NCI-H2029 treated with DMSO at 0.1 percent for 48 hours (cell line): ENCODE measurements around the gene TNRC18.

ENCODE experiments used
- DNase-seq: peaks from one replicate; lab custom pipeline; 2025; lab: John Stamatoyannopoulos, UW

Gene TNRC18

DNA sequence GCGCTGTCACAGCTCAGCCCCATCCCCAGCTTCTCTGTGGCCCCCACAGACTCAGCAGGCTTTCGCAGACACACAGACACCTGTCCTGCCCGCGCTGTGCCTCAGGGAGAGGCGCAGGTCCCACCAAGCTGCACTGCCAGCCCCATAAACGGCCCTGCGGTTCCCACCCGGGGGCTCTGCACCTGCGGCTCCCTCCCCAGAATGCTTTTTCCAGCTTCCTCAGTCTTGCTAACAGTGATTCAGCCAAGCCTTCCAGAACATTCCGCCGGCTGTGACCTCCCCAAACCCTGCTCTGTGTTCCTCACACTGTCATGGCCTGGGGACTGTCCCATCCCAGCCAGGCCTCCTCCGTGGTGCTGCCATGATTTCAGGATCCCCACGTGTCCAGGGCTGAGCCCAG lies 27.8 kb upstream of the TNRC18 start:
- no peak for DNase-seq

DNA sequence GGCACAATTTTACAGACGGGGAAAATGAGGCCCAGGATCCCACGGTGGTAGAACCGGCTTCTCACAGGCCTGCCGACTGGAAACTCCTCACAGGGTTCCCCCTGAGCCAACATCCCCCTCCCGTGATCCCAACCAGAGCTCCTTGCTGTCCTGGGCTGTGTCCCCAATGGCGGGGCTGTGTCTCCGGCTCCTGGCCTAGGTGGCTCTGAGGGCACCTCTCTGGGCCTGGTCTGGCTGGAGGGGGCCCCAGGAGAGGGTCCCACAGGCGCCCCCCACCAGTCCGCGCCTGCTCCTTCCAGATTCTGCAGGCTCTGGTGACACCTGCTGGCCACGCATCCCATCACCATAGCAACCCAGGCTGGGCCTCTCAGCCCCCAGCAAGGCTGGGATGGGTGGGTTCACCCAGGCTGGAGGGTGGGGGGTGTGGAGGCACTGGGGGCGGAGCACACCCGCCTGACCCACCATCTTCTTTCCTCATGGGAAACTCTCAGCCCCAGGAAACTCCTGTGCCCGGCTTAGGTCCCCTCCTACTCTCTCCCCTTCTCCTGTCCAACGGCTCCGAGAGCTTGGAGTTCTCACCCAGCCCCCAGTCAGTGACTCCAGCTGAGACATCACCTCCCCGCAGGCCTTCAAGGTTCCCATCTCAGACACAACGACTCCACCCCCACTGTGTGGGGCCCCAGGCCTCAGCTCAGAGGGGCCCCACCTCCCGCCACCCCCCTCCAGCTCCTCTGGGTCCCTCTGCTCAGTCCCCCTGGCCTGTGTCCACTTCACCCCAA lies 27.1 kb upstream of the TNRC18 start:
- no peak for DNase-seq

DNA sequence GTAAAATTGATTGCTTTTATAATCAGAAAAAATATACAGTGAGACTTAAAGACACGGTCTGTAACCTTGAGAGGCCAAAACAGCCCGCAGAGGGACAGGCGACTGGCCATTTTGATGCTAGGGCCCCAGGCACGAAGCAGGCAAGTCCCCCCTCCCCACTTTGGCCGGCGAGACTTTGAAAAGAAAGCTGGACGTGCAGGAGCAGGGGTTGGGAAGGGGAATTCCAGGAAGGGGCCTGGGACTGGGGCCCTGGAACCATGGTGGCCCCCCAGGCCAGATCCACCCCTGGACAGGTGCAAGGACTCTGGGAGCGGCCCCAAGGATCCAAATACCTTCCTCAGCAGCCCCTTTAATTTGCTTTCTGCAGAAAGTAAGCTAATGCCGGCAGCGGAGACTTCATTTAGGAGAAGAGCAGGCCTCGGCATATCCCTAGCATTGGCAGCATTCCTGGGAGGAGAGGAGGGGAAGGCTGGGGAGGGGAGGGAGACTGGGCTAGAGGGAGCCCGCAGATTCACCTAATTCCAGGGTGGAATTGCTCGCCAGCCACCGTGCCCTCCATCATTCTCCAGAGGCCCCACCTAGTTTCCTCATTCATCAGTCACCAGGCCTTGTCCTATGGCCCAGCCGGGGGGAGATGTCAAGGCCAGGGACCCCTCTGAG lies 24.9 kb upstream of the TNRC18 start:
- no peak for DNase-seq

DNA sequence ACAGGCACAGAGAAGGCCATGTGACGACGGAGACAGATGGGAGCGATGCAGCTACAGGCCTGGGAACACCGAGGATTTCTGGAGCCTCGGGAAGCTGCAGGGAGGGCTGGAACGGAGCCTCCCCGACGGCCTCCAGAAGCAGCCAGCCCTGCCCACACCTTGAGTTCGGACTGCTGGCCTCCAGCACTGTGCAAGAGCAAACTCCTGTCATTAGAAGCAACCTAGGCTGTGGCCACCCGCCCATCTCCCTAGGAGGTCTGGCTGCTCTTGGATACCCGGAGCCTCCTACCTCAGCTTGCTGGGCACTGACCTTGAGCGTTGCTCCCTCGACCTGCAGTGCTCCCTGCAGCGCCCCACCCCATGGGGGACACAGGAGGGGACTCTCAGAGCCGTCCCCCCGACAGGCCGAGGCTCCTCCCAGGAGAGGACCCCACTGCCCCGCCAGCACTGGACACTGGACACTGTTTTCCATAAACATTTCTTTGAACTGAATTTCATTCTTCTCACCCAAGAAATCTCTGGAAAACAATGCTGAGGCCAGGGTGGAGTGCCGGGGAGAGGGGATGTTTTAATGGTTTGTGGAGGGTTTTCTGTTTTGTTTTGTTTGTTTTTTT lies 22.5 kb upstream of the TNRC18 start:
- no peak for DNase-seq

DNA sequence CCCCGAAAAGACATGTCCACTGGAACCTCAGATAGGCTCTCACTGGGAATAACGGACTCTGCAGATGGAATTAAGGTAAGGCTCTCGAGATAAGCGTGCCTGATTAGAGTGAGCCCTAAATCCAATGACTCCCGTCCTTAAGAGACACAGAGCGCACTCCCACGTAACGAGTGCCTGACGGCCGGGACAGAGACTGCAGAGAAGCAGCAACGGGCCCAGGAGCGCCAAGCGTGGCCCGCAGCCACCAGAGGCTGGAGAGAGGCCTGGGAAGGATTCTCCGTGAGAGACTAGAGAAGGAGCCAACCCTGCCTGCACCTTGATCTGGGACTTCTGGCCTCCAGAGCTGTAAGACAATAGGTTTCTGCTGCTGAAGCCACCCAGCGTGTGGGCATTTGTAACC lies 20.0 kb upstream of the TNRC18 start:
- no peak for DNase-seq

DNA sequence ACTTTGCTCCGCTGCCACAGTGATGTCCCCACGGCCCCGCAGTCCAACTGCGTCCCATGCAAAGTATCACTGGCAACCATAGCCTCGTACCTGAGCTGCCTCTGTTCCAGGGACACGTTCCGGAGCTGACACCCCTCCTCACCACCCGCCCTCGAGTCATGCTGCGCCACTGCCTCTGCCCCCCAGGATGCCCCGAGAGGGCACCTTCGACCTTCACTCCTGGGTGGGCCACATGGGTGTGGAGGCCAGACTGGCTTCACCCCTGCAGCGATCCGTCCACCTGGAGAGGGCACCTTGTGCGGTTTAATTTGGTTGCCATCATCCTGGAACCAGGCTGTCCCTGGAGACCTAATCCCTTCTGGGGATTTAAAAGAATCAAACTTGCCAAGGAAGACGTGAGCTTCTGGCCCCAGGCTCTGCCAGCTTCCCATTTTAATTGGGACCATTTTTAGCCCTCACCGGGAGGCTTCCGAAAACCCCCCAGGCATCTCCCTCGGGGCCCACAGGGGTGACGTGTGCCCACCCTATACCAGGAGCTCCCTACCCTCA lies 19.2 kb upstream of the TNRC18 start:
- DNase-seq = no peak

DNA sequence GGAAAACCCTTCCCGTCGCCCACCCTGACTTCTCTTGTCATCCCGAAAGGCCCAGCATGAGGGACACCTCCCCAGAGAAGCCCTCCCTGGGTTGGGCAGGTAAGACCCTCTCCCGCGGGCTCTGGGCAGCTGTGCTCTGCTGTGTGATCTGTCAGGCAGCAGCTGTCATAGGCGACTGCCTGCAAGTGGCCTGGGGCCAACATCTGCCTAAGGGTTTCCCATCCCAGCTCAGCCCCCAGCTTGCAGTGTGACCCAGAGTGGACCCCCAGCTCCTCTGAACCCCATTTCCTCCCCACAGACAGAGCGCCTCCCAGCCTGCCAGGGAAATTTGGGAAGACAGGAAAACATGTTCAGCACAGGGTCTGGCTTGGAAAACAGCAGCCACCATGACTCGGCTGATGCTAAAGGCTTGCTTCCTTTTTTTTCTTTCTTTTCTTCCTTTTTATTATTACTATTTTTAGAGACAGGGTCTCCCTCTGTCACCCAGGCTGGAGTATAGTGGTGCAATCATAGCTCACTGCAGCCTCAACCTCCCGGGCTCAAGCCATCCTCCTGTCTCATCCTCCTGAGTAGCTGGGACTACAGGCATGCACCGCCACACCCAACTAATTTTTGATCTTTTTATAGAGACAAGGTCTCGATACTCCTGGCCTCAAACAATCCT lies 18.3 kb upstream of the TNRC18 start:
- no peak for DNase-seq

DNA sequence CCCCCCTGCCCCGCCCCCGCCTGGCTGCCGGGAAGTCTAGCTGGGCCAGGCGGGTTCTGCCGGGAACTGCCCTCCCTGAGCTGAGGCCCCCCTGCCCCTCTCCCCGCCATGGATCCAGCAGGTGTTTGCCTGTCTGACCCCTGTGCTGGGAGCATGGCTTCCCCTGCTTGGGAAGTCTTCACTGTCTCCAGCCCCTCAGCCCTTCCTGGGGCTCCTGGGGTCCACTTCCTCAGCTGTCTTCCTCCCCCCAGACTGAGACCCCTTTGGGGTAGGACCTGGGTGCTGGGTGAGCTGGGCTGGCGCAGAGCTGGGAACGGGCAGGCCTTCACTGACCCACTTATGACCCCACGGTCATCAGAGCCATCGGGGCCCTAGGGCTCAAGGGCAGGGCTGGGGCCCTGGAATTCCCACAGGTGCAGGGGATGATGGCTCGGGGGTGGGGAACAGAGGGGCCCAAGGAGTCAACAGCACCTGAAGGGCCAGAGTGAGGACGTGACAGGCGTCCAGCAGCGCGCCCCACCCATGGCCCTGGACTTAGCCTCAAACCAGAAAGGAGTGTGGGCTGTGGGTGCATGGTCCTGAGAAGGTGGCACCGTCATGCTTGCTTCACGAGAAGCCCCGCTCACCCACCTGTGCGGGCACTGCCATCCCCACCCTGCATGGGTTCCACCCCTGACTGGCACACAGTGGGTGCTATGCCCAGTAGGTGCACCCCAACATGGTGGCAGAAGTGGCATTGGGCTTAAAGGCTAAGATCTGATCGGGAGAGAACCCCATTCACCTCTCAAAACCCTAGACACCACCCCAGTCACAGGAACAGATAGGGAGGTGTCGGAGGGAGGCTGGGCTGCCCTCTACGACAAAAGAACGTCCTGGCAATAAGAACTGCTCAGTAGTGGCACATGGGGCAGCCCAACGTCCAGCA lies 16.2 kb upstream of the TNRC18 start:
- no peak for DNase-seq

DNA sequence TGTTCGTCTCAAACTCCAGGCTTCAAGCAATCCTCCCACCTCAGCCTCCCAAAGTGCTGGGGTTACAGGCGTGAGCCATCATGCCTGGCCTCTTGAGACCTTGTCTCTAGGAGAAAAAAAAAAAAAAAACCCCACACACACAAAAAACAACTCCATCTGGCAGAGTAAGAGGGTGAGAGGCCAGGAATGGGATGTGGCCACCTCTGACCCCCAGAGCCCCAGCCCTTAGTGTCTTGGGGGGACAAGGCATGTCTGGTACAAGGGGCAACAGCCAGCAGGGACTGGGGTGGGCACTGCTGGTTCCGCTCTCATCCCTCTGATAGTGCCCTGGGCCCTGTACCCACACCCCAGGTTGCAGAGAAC lies 15.6 kb upstream of the TNRC18 start:
- no peak for DNase-seq

DNA sequence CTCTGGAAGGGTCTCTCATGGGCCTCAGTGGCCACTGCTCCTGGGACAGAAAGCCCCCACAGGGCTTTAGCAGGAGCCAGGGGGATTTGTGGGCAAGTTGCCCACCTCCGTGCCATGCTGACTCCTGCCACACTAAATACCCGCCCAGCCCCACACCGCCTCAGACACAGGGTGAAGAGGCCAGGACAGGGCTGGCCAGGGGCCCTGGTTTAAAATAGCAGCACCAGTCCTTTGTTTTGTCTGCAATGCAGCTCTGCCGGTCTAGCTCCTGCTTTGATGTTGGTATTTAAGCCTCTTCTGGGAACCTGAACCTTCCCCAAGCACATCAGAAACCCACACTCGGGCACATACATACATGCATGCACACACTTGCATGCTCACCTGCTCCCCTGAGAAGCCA lies 14.4 kb upstream of the TNRC18 start:
- no peak for DNase-seq

DNA sequence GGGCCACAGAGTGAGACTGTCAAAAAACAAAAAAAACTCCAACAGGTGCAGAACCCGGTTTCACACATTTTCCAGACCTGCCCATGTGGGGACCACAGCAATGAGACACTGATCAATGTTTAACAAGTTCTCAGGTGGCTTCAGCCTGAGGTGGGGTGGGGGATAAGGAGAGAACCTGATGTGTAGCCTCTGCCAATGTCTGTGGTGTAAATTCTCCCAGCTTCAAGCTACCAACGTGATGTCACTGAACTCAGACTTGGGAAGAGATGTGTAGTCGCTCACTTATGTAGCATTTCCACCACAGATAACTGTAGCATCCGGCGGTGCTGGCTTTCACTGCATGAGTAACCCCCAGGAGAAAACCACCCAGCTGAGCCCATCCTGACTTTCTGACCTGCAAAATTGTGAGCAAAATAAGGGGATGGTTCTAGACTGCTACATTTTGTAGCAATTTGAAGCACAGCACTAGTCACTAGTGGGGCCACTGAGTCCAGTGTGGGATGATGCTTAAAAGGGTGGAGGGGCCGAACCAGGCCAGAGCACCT lies 13.8 kb upstream of the TNRC18 start:
- no peak for DNase-seq

DNA sequence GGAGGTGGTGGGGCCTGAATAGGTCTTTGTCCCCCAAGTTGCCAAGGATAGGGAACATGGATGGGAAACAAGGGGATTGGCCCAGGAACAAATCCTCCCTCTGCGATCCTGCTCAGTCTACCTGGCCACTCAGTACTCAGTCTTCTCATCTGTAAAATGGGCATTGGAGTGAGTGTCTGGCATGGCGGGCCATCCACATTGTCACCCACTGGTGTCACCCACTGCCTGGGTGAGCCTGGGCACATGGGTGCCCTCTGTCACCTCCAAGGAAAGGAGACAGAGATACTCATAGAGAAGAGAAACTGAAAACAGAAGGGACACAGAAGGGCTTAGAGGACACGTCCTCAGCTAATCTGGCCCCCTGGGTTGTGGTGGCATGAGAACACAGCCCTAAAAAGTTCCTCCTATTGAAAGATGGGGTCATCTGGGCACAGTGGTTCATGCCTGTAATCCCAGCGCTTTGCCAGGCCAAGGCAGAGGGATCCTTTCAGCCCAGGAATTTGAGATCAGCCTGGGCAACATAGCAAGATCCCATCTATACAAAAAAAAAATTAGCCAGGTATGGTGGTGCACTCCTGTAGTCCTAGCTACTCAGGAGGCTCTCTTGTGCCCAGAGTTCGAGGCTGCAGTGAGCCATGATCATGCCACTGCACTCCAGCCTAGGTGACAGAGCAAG lies 12.5 kb upstream of the TNRC18 start:
- no peak for DNase-seq

DNA sequence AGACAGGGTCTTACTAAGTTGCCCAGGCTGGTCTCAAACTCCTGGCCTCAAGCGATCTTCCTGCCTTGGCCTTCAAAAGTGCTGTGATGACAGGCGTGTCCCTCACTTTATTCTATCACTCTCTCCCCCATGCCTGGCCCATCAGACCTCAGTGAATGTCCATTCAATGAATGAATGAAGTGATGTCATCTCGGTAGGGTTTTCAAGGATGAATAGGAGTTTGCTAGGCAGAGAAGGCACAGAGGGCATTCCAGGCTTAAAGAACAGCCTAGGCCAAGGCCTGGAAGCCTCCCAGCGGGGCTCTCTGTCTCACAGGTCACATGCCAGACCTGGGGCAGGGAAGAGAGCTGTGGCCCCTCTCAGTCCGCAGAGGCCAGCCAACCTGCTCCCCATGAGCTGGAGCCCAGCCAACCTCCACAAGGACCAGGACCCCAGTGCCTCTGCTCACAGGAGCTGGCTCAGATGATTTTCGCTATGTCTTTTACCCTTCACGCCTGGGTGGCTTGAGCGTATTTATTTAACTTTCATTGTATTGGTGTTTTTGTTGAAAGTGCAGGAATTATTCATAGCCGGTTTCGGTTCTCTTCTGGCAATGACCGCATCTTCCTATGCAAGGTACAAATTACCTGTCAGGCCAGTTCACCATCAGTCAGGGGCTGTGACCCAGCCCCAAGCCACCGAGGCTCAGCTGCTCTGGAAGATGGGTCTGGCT lies 11.8 kb upstream of the TNRC18 start:
- no peak for DNase-seq

DNA sequence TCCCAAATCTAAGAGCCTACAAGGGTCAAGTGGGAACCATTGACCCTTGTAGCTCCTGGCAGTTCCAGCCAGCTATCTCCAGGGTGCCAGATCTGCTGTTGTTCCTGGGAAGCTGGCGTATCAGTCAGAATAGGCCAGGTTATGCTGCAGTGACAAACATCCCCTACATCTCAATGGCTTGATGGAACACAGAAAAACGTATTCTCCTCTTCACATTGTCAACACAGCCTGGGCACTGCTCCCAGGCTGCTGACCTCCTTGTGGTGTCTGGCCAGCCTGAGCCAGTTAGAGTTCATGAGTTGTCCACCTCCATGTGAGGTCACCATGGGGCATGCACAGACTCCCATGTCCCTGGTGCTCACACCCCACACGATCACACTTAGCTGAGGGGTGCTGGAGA lies 9.5 kb upstream of the TNRC18 start:
- DNase-seq = no peak

DNA sequence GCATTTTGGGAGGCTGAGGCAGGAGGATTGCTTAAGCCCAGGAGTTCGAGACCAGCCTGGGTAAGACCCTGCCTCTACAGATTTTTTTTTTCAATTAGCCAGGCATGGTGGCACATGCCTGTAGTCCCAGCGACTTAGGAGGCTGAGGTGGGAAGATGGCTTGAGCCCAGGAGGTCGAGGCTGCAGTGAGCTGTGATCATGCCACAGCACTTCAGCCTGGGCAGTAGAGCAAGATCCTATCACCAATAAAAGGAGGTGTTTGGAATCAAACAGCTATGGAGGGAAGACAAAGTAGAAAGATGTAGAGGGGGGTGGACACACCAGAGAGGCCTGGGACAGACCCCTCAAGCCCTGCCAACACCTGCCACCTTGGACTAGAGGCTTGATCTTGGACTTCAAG lies 9.1 kb upstream of the TNRC18 start:
- no peak for DNase-seq

DNA sequence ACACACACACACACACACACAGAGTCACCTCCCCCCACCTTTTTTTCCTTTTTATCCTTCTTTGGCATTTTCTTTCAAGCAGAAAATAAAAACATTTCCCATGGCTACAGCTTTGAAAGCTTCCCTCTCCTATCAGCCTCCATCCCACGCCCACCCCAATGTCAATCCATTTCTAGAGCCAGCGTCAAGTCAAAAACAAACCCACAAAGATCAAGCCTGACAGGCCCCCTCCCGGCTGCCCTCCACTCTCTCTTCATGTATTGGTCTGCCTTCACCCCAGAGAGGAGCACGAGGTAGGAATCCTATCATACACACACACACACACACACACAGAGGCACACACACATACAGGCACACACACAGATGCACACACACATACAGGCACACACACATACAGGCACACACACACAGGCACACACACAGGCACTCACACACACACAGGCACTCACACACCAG lies 8.0 kb upstream of the TNRC18 start:
- no peak for DNase-seq

DNA sequence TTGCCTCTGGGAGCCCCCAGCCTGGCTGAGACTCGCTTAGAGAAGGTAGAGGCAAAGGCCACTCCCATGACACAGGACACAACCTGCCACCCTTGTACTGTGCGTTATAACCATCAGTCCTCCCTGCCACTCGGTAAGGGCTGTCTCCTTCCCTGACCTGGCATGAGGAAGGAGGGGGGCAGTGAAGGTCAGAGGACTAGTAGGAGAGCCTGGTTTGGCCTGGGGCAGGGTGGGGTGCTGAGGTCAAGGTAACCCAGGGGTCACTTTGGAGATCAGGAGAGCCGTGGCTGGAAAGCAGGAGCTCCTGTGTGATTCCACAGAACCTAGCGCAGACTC lies 6.9 kb upstream of the TNRC18 start:
- DNase-seq = no peak

DNA sequence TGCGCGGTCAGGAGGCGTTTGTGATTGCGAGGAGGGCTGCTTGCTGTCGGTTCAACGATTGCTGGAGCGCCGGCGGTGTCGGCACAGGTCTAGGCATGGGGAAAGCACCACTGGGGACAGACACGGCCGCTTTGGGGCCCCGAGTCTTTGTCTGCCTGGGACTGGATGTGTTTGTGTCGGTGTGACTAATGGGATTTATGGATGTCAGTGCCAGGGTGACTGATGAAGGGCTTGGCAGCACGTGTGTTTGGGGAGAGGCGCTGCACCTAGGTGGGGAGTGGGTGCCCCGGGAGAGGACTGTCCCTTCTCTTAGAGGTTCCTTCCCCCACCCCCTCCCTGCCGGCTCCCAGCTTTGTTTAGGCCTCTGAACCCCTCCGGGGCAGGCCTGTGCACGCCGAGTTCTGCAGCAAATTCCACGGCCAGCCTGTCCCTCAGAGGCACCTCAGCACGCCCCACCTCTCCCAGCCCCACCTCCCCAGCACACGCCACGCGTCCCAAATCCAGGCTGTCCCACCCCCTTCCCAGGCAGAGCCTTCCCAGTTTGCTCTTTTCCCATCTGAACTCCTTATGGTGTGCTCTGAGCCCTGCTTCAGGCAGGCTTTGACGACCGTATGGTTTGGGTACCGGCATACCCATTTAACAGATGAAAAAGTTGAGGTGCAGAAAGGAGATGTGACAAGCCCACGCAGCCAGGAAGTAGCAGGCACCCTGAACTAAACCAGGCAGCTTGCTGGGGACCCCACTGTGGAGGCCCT lies 6.4 kb upstream of the TNRC18 start:
- DNase-seq = no peak

DNA sequence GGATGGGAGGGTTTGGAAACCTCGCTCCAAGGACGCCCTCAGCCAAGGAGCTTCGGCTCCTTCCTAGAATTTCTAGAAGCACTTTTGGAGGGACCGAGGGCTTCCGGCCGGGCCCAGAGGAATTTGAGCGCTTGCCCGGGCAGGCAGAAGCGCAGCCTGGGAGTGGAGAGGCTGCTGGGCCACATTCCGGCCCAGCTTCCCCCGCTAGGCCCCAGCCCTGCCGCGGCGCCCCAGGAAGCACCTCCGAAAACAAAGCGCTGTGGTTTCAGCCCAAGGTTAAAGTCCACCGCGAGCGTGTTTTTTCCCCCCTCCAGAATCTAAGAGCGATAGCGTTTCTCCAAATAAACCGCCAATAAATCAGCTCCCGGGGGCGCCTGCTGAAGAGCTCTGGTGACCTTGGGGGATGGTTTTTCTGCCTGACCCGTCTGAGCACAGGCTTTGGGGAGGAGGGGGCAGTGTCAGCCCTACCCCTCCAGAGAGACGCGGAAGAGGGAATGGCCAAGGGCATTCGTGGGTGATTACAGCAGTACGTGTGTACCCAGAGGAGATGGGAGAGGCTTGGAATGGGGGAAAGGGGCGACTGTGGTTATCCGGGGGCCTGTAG lies 5.7 kb upstream of the TNRC18 start:
- DNase-seq = no peak
